Prostate gland (tissue), 2 donors: ENCODE measurements around the gene TTYH2. TPM values are rescaled to one million over a fixed set of nuclear protein-coding genes. Genes with fewer than 3 reads are reported as not detected.

Source experiments
- DNase-seq: peaks from one replicate; pipeline ENCODE4 v3.0.0-alpha.2; 2019; ENCODE audit warnings: low spot score
- H3K27ac ChIP-seq, 2 donors: fragments of 200-600 bp; sonication (generic); 2 replicates each; pipeline ENCODE4 v1.5.1; 2017 to 2019
- H3K27me3 ChIP-seq: fragments of 200-600 bp; sonication (generic); replicated peaks from 2 replicates; pipeline ENCODE4 v1.5.1; 2019; ENCODE audit not compliant: insufficient read depth
- H3K36me3 ChIP-seq, 2 donors: fragments of 200-600 bp; sonication (generic); 1 replicate in 1 of 2; 2 replicates in 1 of 2; pipeline versions ENCODE4 v1.5.1 to v1.8.1; 2017 to 2019
- H3K4me1 ChIP-seq: fragments of 200-600 bp; sonication (generic); replicated peaks from 2 replicates; pipeline ENCODE4 v1.5.1; 2019
- H3K4me3 ChIP-seq, 2 donors: fragments of 200-600 bp; sonication (generic); 2 replicates each; pipeline ENCODE4 v1.5.1; 2017 to 2019
- H3K9me3 ChIP-seq: fragments of 200-600 bp; sonication (generic); 2 replicates; pipeline ENCODE4 v1.5.1; 2017
- POLR2A ChIP-seq: fragments of 450-650 bp; IDR thresholded peaks from one replicate; pipeline ENCODE4 v1.6.1; 2016; ENCODE audit warnings: antibody characterized with exemption, mild to moderate bottlenecking
- POLR2AphosphoS5 ChIP-seq: sonication (generic); formaldehyde crosslinking; IDR thresholded peaks from one replicate; pipeline ENCODE4 v1.6.1; 2017; ENCODE audit warnings: antibody characterized with exemption
- WGBS: methylation state at CpG from one replicate; pipeline ENCODE4 v1.1.5; 2018; 5-methylcytosine and 5-hydroxymethylcytosine counted together
- intact Hi-C: fragments of 100-400 bp; cut with DNase I; formaldehyde crosslinking; loops from one replicate; pipeline ENCODE4 v1.14.2; 2022
- total RNA-seq, 2 donors: library from RNA; depleted of rRNA; stranded (reverse); fragments of >200 nt; gene quantifications; one replicate each; pipeline ENCODE4 v1.1.0, GENCODE V29; 2016
- TF ChIP-seq, protein P1 (sequence below), 4 experiments: fragments of 200-600 bp in 2 of 4; fragments of 450-650 bp in 2 of 4; sonication (generic) in 2 of 4; IDR thresholded peaks; 1 replicate in 3 of 4; 2 replicates in 1 of 4; pipeline ENCODE4 v1.5.1; 2016 to 2019; ENCODE audit warnings: antibody characterized with exemption in 4 of 4, mild to moderate bottlenecking in 2 of 4, moderate library complexity in 2 of 4

Gene TTYH2
- total RNA-seq = 10 to 100 TPM in 1 of 2 donors, 1 to 10 TPM in 1; 7.7 to 43.3 TPM

DNA sequence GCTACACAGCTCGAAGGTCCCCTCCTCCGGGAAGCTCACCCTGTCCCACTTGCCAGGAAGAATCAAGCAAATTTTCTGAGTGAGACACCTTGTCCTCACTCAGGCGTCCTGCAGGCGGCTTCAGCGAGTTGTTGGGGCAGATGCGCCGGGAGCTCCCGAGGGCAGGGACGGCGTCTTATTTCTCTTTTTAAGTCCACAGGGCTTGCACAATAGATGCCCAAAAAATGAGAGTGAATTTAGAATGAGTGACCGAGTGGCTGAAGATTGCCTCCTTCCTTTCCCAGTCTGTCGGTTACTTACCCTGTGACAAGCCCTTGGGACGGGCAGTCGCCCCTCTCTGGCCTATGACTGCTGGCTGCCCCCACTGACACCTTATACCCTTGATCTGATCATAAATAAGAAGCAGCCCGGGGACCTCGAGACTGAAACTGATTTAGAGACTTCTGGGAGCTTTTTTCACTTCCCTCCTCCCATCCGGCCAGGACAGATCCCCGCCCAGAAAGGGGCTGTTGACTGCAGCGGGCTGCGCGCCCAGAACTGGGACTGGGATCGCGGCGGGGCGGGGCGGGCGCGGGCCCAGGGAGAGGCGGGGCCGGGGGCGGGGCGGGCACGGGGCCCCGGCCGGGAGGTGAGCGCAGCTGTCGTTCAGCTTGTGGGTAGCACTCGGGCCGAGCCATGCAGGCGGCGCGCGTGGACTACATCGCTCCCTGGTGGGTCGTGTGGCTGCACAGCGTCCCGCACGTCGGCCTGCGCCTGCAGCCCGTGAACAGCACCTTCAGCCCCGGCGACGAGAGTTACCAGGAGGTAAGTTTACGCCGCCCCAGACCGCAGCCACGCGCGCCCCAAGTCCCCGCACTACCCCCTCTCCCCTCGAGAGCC lies at the start of gene TTYH2:
TTYH2 (plus strand) TSS at position 659 of the 879 bp plus-strand sequence; CDS start at position 676, 17 bp downstream.
- H3K4me1 ChIP-seq = peaks cover 7% of the 10 kb centered on the region
- peaks cover 0 to 2% of the 10 kb centered on the region in 2 donors for H3K36me3 ChIP-seq
- H3K27ac ChIP-seq = peak within 1 kb of the TSS; percentile 74
- WGBS = under 1% methylated on average over 50 of the region's 62 CpGs
- intact Hi-C loops = loop anchor here (5.0 kb wide), 3 partner anchors 84 to 239 kb away; partner anchors contain the start of gene GPR142
- DNase-seq = peak; percentile 90
- peak; percentile 53 for TF ChIP-seq POLR2A
- TF ChIP-seq POLR2AphosphoS5 = peak; percentile 86
- TF ChIP-seq, protein P1, sequence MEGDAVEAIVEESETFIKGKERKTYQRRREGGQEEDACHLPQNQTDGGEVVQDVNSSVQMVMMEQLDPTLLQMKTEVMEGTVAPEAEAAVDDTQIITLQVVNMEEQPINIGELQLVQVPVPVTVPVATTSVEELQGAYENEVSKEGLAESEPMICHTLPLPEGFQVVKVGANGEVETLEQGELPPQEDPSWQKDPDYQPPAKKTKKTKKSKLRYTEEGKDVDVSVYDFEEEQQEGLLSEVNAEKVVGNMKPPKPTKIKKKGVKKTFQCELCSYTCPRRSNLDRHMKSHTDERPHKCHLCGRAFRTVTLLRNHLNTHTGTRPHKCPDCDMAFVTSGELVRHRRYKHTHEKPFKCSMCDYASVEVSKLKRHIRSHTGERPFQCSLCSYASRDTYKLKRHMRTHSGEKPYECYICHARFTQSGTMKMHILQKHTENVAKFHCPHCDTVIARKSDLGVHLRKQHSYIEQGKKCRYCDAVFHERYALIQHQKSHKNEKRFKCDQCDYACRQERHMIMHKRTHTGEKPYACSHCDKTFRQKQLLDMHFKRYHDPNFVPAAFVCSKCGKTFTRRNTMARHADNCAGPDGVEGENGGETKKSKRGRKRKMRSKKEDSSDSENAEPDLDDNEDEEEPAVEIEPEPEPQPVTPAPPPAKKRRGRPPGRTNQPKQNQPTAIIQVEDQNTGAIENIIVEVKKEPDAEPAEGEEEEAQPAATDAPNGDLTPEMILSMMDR (IDR thresholded peaks at IDR 0.05) = peak in 1 of 4 experiments; percentile 20
- H3K4me3 ChIP-seq = peak within 1 kb of the TSS; percentile 34 to 44
- no peaks in the 10 kb centered on the region for H3K27me3 ChIP-seq
- H3K9me3 ChIP-seq = no peaks in the 10 kb centered on the region

- DNase-seq = no peak
- Histone ChIP-seq H3K4me3 (no peak overlapping the region), H3K4me1 (no peaks in the 10 kb centered on the region), H3K9me3 (no peaks in the 10 kb centered on the region), H3K27ac (no peak overlapping the region), H3K36me3 (no peaks in the 10 kb centered on the region), H3K27me3 (no peaks in the 10 kb centered on the region)
- TF ChIP-seq POLR2A (no peak), POLR2AphosphoS5 (no peak)
- TF ChIP-seq, protein P1 (IDR thresholded peaks at IDR 0.05) = no peak
- intact Hi-C loops = no loop called here
- WGBS = 84% methylated on average over 7 of the region's 7 CpGs
These were observed 49.5 kb upstream of the TTYH2 start for GRCh38 chr17:74163836-74164235.

DNA sequence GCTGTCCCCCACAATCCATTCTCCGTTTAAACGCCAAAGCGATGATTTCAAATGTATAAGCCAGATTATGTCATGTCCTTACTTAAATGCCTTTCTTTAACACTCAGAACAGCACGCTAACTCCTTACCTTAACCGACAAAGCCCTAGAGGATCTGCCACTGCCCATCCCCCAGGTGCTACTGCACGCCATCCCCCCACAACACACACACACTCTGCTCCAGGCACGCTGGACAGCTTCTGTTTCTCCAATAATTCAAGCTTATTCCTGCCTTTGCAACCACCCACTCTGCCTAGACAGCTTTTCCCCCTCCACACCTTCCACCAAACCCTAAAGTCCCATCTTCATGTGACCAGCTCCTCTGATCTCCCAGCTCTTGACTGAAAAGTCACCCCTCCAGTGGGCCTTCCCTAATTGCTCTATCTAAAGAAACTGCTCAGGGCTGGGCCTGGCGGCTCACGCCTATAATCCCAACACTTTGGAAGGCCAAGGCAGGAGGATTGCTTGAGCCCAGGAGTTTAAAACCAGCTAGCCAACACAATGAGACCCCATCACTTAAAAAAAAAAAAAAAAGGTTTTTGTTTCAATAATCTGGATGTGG lies 48.8 kb upstream of the TTYH2 start:
- 89% methylated on average over 9 of the region's 9 CpGs for WGBS
- TF ChIP-seq POLR2AphosphoS5 (no peak), POLR2A (no peak)
- TF ChIP-seq, protein P1 (IDR thresholded peaks at IDR 0.05) = no peak
- Histone ChIP-seq H3K27me3 (no peaks in the 10 kb centered on the region), H3K4me1 (no peaks in the 10 kb centered on the region), H3K27ac (no peak overlapping the region), H3K36me3 (no peaks in the 10 kb centered on the region), H3K4me3 (no peak overlapping the region), H3K9me3 (no peaks in the 10 kb centered on the region)
- intact Hi-C loops = no loop called here
- DNase-seq = no peak

DNA sequence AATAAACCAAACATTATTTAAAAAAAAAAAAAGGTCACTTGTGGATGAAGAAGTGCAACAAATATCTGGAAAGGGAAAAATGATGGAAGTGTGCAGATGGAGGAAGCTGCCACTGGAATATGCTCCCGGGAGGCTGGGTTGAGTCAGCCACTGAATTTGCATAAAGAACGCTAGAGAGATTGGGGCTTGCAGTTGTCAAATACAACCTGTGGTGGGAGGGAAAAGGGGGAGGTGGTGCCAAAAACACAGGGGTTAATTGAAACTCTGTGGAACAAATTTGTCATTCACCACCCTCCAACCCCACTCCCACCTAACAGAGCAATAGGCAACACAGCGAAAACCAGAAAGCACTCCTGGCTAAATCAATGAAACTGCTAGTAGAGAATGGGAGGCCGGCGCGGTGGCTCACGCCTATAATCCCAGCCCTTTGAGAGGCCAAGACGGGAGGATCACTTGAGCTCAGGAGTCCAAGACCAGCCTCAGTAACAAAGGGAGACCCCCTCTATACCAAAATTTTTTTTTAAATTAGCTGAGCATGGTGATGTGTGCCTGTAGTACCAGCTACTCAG lies 47.5 kb upstream of the TTYH2 start:
- no peak for TF ChIP-seq POLR2A
- TF ChIP-seq, protein P1 (IDR thresholded peaks at IDR 0.05) = no peak
- TF ChIP-seq POLR2AphosphoS5 = no peak
- intact Hi-C loops = no loop called here
- Histone ChIP-seq H3K27ac (no peak overlapping the region), H3K9me3 (no peaks in the 10 kb centered on the region), H3K4me3 (no peak overlapping the region), H3K27me3 (no peaks in the 10 kb centered on the region), H3K4me1 (no peaks in the 10 kb centered on the region), H3K36me3 (no peaks in the 10 kb centered on the region)
- DNase-seq = no peak
- WGBS = 79% methylated on average over 8 of the region's 8 CpGs
